ENCODE data around the gene UQCC5. TPM values are rescaled to one million over a fixed set of nuclear protein-coding genes. Genes with fewer than 3 reads are reported as not detected.
A peak's percentile ranks its signal among the peaks of the same experiment; 100 is the strongest.

The UQCC5 gene
- total RNA-seq, 1 donor from 2014 or later, result 65.8 TPM

DNA sequence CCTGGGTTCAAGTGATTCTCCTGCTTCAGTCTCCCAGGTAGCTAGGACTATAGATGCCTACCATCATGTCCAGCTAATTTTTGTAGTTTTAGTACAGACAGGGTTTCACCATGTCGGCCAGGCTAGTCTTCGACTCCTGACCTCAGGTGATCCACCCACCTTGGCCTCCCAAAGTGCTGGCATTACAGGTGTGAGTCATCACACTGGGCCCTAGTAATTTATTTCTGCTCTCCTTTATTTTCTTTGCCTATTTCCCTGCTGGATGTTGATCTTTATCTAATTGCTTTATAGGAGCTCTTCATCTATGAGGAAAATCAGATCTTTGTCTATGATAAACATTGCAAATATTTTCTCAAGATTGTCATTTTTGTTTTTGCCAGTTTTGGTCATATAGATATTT, 31.7 kb downstream of the UQCC5 start:
- H3K27me3 ChIP-seq (ENCODE audit: low read depth), result no peaks in the 10 kb centered on the region
- TF ChIP-seq, protein P1, sequence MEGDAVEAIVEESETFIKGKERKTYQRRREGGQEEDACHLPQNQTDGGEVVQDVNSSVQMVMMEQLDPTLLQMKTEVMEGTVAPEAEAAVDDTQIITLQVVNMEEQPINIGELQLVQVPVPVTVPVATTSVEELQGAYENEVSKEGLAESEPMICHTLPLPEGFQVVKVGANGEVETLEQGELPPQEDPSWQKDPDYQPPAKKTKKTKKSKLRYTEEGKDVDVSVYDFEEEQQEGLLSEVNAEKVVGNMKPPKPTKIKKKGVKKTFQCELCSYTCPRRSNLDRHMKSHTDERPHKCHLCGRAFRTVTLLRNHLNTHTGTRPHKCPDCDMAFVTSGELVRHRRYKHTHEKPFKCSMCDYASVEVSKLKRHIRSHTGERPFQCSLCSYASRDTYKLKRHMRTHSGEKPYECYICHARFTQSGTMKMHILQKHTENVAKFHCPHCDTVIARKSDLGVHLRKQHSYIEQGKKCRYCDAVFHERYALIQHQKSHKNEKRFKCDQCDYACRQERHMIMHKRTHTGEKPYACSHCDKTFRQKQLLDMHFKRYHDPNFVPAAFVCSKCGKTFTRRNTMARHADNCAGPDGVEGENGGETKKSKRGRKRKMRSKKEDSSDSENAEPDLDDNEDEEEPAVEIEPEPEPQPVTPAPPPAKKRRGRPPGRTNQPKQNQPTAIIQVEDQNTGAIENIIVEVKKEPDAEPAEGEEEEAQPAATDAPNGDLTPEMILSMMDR (IDR thresholded peaks at IDR 0.05; ENCODE audit: borderline replicate concordance), result no peak
- H3K27ac ChIP-seq (replicated peaks), result no peak overlapping the region
- H3K36me3 ChIP-seq, result peaks cover 52% of the 10 kb centered on the region
- no peak overlapping the region for H3K4me3 ChIP-seq
- DNase-seq, result no peak
- intact Hi-C loops (cut with micrococcal nuclease), result no loop called here
- no peaks in the 10 kb centered on the region for H3K9me3 ChIP-seq (replicated peaks)
- peaks cover 11% of the 10 kb centered on the region for H3K4me1 ChIP-seq

DNA sequence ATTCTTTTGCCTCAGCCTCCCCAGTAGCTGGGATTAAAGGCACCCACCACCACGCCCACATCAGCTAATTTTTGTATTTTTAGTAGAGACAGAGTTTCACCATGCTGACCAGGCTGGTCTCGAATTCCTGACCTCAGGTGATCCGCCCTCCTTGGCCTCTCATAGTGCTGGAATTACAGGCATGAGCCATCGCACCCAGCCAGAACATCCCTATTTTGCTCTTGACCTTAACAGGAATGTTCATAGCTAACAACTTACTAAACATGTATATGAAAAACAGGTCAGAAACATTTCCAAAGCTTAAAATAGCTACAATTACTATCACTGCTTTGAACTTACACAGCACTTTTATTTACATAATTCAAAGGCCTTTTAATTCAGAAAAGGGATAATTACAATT, 33.7 kb downstream of the UQCC5 start:
- TF ChIP-seq, protein P1 (IDR thresholded peaks at IDR 0.05; ENCODE audit: borderline replicate concordance), result no peak
- peaks cover 56% of the 10 kb centered on the region for H3K36me3 ChIP-seq
- no peak overlapping the region for H3K4me3 ChIP-seq
- no peaks in the 10 kb centered on the region for H3K27me3 ChIP-seq (ENCODE audit: low read depth)
- H3K9me3 ChIP-seq (replicated peaks), result no peaks in the 10 kb centered on the region
- H3K27ac ChIP-seq (replicated peaks), result peak overlapping the region; percentile 51
- DNase-seq, result no peak
- intact Hi-C loops (cut with micrococcal nuclease), result no loop called here
- peaks cover 11% of the 10 kb centered on the region for H3K4me1 ChIP-seq

DNA sequence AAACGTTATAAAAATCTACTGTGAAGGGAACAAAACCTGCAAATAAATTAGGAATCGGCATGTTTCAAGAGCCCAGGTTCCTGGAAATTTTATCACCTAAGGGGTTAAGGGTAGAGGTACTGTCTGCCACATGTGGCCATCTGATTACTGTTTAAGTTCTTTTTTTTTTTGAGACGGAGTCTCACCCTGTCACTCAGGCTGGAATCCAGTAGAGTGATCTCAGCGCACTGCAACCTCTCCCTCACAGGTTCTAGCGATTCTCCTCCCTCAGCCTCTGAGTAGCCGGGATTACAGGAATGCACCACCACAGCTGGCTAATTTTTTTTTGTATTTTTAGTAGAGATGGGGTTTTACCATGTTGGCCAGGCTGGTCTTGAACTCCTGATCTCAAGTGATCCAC, 35.8 kb downstream of the UQCC5 start:
- TF ChIP-seq, protein P1 (IDR thresholded peaks at IDR 0.05; ENCODE audit: borderline replicate concordance), result no peak
- Histone ChIP-seq H3K4me3 (no peak overlapping the region), H3K9me3 (replicated peaks) (no peaks in the 10 kb centered on the region), H3K27me3 (ENCODE audit: low read depth) (no peaks in the 10 kb centered on the region), H3K27ac (replicated peaks) (no peak overlapping the region), H3K36me3 (peaks cover 62% of the 10 kb centered on the region), H3K4me1 (peaks cover 11% of the 10 kb centered on the region)
- DNase-seq, result no peak
- intact Hi-C loops (cut with micrococcal nuclease), result no loop called here

DNA sequence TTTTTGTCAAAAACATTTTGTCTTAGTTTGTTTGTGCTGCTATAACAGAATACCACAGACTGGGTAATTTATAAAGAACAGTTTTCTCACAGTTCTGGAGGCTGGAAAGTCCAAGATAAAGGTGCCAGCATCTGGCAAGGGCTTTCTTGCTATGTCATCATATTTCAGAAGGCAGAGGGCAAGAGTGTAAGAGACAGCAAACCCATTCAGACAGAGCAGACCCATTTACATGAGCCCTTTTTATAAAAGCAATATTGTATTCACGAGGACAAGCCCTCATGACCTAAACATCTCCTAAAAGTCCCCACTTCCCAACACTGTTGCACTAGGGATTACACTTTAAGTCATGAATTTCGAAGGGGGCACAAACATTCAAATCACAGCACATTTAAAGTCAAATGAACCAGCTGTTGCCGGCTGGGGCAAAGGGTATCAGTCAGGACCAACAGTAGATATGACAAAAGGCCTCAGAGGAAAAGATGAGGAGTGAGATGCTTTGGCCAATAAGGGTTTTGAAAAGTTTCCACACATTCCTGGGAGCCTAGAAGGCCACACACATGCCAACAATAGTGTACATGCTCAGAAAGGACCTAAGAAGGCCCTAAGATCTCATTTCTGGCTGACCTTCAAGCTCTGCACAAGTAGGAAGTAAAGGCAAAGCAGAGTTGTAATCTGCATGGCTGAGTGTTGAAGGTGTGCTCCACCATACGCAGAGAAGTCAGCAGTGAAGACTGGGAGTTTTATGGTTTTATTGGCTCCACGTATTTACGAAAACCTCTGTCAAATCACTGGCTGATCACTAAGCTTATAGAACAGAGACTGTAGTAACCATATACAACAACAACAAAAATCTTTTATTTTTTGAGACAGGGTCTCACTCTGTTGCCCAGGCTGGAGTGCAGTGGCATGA, 37.9 kb downstream of the UQCC5 start:
- no peak for DNase-seq
- Histone ChIP-seq H3K27me3 (ENCODE audit: low read depth) (no peaks in the 10 kb centered on the region), H3K4me3 (no peak overlapping the region), H3K9me3 (replicated peaks) (no peaks in the 10 kb centered on the region), H3K36me3 (peaks cover 80% of the 10 kb centered on the region), H3K27ac (replicated peaks) (no peak overlapping the region), H3K4me1 (peaks cover 11% of the 10 kb centered on the region)
- TF ChIP-seq, protein P1 (IDR thresholded peaks at IDR 0.05; ENCODE audit: borderline replicate concordance), result no peak
- intact Hi-C loops (cut with micrococcal nuclease), result no loop called here

Other genes with a start within 250 kb of the UQCC5 start
- 4.0 TPM for gene GLYCTK, start 248.8 kb upstream of the UQCC5 start, total RNA-seq
- 2.2 TPM for gene DNAH1, start 220.3 kb upstream of the UQCC5 start, total RNA-seq
- 54.2 TPM for gene BAP1, start 126.6 kb upstream of the UQCC5 start, total RNA-seq
- gene PHF7, start 125.9 kb upstream of the UQCC5 start, total RNA-seq, result 16.8 TPM
- 9.2 TPM for gene SEMA3G, start 91.5 kb upstream of the UQCC5 start, total RNA-seq
- 8,962 TPM for gene TNNC1, start 82.6 kb upstream of the UQCC5 start, total RNA-seq
- gene NISCH, start 81.0 kb upstream of the UQCC5 start, total RNA-seq, result 44.3 TPM
- gene STAB1, start 41.3 kb upstream of the UQCC5 start, total RNA-seq, result 67.2 TPM
- 69.3 TPM for gene NT5DC2, start 2.7 kb upstream of the UQCC5 start, total RNA-seq
- 52.3 TPM for gene PBRM1, start 149.3 kb downstream of the UQCC5 start, total RNA-seq
- 26.8 TPM for gene GNL3, start 149.4 kb downstream of the UQCC5 start, total RNA-seq
- gene GLT8D1, start 169.2 kb downstream of the UQCC5 start, total RNA-seq, result 29.2 TPM
- gene SPCS1, start 169.5 kb downstream of the UQCC5 start, total RNA-seq, result 85.8 TPM
- 17.7 TPM for gene NEK4, start 234.3 kb downstream of the UQCC5 start, total RNA-seq
- not detected for gene ITIH1, start 241.0 kb downstream of the UQCC5 start, total RNA-seq

Measured in left ventricle myocardium inferior (tissue), 1 donor.